Measurements from ENCODE around the gene SUMO3.

- TF ChIP-seq EZH2 (IDR thresholded peaks at IDR 0.05), result no peak
- no peak for TF ChIP-seq POLR2AphosphoS5 (IDR thresholded peaks at IDR 0.05; ENCODE audit: borderline replicate concordance, low read depth, low read length)
Measured at GRCh38 chr21:44758141-44758561, 59.7 kb downstream of the SUMO3 start.

All from SK-N-MC (cell line).